Naive thymus-derived CD8-positive, alpha-beta T cell (primary cell): ENCODE data around the gene OR2F2. TPM values are rescaled to one million over a fixed set of nuclear protein-coding genes. Genes with fewer than 3 reads are reported as not detected.

Experiments
- ATAC-seq, 2 donors: fragments of 150-1000 bp; cut with Tn5 transposase in 1 of 2; sonication (Bioruptor Pico), chemical (Tn5 transposase) in 1 of 2; 1 replicate in 1 of 2; 2 replicates in 1 of 2; pipeline ENCODE4 v1.10.0; 2021; ENCODE audit warnings: mild to moderate bottlenecking in 2 of 2, moderate library complexity in 2 of 2
- POLR2A ChIA-PET: fragments of 350-600 bp; sonication (Branson Sonifier 250); formaldehyde crosslinking; loops from one replicate; lab custom pipeline; 2021; ENCODE audit warnings: antibody characterized with exemption; lab: Charles Lee
- DNase-seq, 10 donors: peaks; one replicate each; pipeline versions ENCODE4 v3.0.0 to v3.0.0-alpha.2; 2020 to 2022
- H3K27ac Mint-ChIP-seq, 10 donors: one replicate each; pipeline ENCODE4 v1.8.0; 2020 to 2022; ENCODE audit warnings: mild to moderate bottlenecking in 10 of 10, mixed read lengths in 10 of 10, moderate library complexity in 4 of 10, inconsistent platforms in 1 of 10
- H3K27me3 Mint-ChIP-seq, 5 donors: one replicate each; pipeline ENCODE4 v1.8.0; 2021 to 2022; ENCODE audit warnings: mixed read lengths in 5 of 5
- H3K36me3 Mint-ChIP-seq, 3 donors: one replicate each; pipeline ENCODE4 v1.8.0; 2020 to 2022; ENCODE audit warnings: mixed read lengths in 3 of 3, mild to moderate bottlenecking in 2 of 3, inconsistent platforms in 1 of 3
- H3K4me1 Mint-ChIP-seq, 4 donors: one replicate each; pipeline ENCODE4 v1.8.0; 2021 to 2022; ENCODE audit warnings: mixed read lengths in 4 of 4
- H3K4me3 Mint-ChIP-seq, 10 donors: one replicate each; pipeline ENCODE4 v1.8.0; 2020 to 2022; ENCODE audit warnings: mild to moderate bottlenecking in 10 of 10, mixed read lengths in 10 of 10, moderate library complexity in 6 of 10, inconsistent platforms in 1 of 10
- H3K9me3 Mint-ChIP-seq, 9 donors: one replicate each; pipeline ENCODE4 v1.8.0; 2020 to 2022; ENCODE audit warnings: mixed read lengths in 9 of 9, mild to moderate bottlenecking in 3 of 9, inconsistent platforms in 1 of 9, moderate library complexity in 1 of 9
- polyA plus RNA-seq, 3 donors: library from polyadenylated mRNA; unstranded; fragments of 300-500 nt; fragmentation: Illumina TruSeq; gene quantifications; one replicate each; pipeline ENCODE4 v1.2.3, GENCODE V29; 2021
- total RNA-seq, 8 experiments: library from RNA in 2 of 8; stranded (reverse) in 2 of 8; gene quantifications; one replicate each; pipeline ENCODE4 v1.2.3 and lab custom pipeline; 2021 to 2026

The OR2F2 gene
- total and polyA plus RNA-seq, 5 experiments from 2014 or later, result not detected

DNA sequence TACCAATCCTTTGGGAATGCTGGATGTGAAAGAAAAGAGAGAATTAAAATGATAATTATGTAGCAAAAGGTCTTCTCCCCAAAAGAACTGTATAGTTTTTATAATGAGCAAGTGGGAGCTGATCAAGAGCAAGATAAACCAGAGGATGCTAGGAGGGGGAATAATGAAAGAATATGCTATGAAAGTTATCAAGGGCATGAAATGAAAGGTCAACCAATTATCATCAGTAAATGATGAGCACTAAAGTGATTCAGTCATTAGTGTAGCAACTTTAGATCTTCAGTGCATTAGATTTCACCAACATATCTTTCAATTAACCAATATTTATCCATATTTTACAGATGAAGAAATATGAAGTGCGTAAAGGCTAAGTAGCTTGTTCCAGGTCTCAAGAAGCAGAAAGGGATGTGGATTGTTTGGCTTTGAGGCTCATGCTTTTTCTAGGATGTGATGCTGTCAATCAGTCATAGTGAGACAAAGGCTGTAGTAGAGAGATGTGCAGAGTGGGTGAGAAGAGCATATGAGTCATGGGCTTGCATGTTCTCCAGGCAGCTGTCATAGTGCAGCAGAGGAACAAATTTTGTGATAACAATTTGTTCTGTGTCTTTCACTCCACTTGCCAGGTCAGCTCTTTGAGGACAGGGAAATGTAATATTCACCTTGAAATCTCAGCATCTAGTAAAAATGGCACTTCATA is 5.7 kb upstream of the OR2F2 start:
- POLR2A ChIA-PET, result no interaction called here
- ATAC-seq (no peak), DNase-seq (no peak)
- Mint-ChIP-seq H3K9me3 (peaks cover 4 to 23% (median 10%) of the 10 kb centered on the region in 9 donors), H3K27ac (no peak overlapping the region), H3K4me1 (no peaks in the 10 kb centered on the region), H3K36me3 (peaks cover 2 to 11% (median 4%) of the 10 kb centered on the region in 3 donors), H3K4me3 (no peak overlapping the region), H3K27me3 (peaks cover 2 to 8% (median 3%) of the 10 kb centered on the region in 5 donors)

DNA sequence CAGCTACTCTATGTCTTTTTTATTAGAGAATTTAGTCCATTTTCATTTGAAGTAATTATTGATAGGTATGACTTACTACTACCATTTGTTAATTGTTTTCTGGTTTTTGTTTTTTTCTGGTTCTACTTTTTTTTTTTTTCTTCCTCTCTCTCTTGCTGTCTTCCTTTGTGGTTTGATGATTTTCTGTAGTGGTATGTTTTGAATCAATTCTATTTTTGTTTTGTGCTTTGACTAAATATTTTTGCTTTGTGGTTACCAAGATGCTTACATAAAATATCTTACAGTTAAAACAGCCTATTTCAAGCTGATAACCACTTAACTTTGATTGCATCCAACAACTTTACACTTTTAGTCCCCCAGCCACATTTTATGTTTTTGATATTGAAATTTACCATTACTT is 3.3 kb upstream of the OR2F2 start:
- peaks cover 2 to 11% (median 6%) of the 10 kb centered on the region in 3 donors for H3K36me3 Mint-ChIP-seq
- DNase-seq (no peak), ATAC-seq (no peak)
- peaks cover 4 to 29% (median 11%) of the 10 kb centered on the region in 9 donors for H3K9me3 Mint-ChIP-seq
- POLR2A ChIA-PET, result no interaction called here
- H3K27ac Mint-ChIP-seq, result no peak overlapping the region
- peaks cover 3 to 21% (median 13%) of the 10 kb centered on the region in 5 donors for H3K27me3 Mint-ChIP-seq
- no peaks in the 10 kb centered on the region for H3K4me1 Mint-ChIP-seq
- no peak overlapping the region for H3K4me3 Mint-ChIP-seq

DNA sequence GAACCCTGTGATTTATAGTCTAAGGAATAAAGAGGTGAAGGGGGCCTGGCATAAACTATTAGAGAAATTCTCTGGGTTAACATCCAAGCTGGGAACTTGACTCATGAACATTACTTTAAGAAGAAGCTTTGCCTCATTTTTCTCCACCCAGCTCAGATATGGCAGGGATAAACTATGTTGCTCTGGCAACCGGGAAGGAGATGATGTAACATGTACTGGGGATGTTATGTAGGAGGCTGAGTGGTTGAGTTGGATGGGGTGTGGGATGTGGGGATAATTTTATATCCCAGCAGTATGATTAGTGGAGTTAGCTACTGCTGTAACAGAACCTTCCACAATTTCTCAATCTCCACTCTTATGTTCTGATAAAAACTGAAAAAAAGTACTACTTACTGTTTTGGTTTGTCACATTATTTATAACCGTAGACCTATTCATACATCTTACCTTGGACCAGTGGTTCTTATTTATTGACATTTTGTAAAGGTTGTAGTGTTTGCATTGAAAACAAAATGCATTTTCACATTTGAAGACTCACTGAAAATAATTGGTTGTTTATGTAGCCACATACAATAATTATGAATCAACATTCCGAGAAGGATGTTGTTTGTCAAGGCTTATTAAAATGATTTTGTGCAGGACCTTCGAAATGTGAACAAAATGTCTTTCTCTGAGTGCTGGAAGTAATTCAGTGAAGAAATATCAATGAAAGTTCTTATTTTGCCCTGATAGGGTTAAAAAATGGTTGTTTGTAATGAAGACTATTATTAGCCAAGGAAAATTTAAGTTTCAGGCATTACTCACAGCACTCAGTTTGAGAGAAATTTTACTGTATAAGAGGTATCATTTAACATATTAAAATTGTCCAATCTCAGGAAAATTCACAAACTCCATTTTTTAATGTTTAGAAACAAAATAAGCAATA is 1.3 kb downstream of the OR2F2 start:
- no peaks in the 10 kb centered on the region for H3K4me1 Mint-ChIP-seq
- no peak overlapping the region for H3K4me3 Mint-ChIP-seq
- ATAC-seq (no peak), DNase-seq (no peak)
- no peak overlapping the region for H3K27ac Mint-ChIP-seq
- POLR2A ChIA-PET, result no interaction called here
- peaks cover 5 to 21% (median 13%) of the 10 kb centered on the region in 5 donors for H3K27me3 Mint-ChIP-seq
- peaks cover 2 to 11% (median 6%) of the 10 kb centered on the region in 3 donors for H3K36me3 Mint-ChIP-seq
- peaks cover 4 to 29% (median 11%) of the 10 kb centered on the region in 9 donors for H3K9me3 Mint-ChIP-seq

DNA sequence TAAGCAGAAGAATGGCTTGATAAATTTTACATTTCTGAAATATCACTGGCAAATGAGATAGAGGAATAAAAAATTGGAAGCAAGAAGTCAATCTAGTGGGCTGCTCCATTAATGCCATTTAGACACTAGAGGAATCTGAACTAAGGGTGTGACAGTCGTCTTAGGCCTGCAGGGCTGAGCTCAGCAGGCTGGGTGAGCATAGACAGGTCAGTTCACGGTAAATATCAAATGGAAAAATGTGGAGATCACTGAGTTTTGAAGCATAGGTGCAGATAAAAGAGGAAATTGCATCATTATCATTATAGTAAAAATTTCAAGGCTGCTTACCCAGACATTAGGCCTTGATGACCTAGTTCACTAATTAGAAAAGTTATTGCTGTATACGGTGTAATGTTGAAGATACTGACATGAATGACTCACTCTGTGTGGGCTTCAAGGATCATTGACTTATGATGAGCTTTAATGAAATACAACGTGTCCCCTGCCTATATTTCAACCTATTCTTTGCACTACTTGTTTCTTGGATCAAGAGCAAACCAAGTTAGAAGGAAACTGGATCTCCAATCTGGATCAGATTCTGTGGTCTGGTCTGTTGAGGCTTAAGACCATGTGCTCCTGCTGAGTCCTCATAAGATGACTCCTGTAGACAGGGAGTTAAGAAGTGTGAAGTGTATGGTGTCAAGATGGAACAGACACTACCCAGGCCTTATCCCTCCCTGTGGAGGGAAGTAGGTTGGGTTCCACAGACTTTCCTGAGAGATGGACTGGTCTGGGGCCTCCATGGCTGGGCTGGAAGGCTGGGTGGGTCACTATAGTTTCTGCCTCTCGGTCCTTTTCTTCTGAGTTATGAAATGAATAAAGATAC is 3.6 kb downstream of the OR2F2 start:
- no peak for ATAC-seq

DNA sequence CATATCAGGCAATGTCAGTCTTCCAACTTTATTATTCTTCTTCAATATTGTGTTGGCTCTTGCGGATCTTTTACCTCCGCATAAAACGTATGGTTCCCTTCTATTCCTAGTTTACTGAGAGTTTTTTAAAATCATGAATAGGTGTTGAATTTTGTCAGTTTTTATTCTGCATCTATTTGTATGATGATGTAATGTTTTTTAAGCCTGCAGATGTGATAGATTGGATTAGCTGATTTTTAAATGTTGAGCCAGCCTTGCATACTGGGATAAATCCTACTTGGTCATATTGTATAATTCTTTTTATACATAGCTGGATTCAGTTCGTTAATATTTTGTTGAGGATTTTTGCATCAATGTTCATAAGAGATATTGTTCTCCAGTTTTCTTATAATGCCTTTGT is 10.4 kb downstream of the OR2F2 start:
- no peak overlapping the region for H3K27ac Mint-ChIP-seq
- POLR2A ChIA-PET, result no interaction called here
- H3K9me3 Mint-ChIP-seq, result peaks cover 0 to 3% (median 0%) of the 10 kb centered on the region in 9 donors

More for the DNA sequence above, 3.6 kb downstream of the OR2F2 start:
- no peak for DNase-seq
- Mint-ChIP-seq H3K9me3 (peaks cover 0 to 12% (median 3%) of the 10 kb centered on the region in 9 donors), H3K36me3 (peaks cover 0 to 1% (median under 1%) of the 10 kb centered on the region in 3 donors), H3K4me3 (no peak overlapping the region), H3K4me1 (no peaks in the 10 kb centered on the region), H3K27me3 (peaks cover 2 to 18% (median 17%) of the 10 kb centered on the region in 5 donors), H3K27ac (no peak overlapping the region)
- POLR2A ChIA-PET, result no interaction called here

DNA sequence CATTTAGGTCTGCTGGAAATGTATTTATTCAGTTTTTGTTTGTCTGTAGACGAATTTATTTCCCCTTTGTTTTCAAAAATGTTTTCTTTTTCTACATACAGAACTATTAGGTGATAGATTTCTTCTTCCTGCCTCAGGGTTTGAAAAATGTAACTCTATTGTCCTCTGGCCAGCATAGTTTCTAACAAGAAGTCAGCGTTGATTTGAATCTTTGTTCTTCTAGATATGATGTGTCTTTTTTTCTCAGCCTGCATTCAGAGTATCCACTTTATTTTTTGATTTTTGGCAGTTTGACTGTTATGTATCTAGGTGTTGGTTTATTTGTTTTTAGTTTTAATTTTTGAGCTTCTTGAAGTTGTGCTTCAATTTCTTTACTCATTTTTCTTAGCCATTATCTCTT is 12.1 kb downstream of the OR2F2 start:
- Mint-ChIP-seq H3K27ac (no peak overlapping the region), H3K4me3 (no peak overlapping the region), H3K27me3 (peaks cover 18 to 44% (median 29%) of the 10 kb centered on the region in 5 donors), H3K9me3 (peaks cover 0 to 3% (median 0%) of the 10 kb centered on the region in 9 donors), H3K4me1 (no peaks in the 10 kb centered on the region), H3K36me3 (peaks cover 0 to 8% (median 2%) of the 10 kb centered on the region in 3 donors)
- POLR2A ChIA-PET, result no interaction called here
- no peak for ATAC-seq
- DNase-seq, result no peak

More for the DNA sequence above, 10.4 kb downstream of the OR2F2 start:
- H3K36me3 Mint-ChIP-seq, result peaks cover 0 to 8% (median 2%) of the 10 kb centered on the region in 3 donors
- H3K4me3 Mint-ChIP-seq, result no peak overlapping the region
- ATAC-seq, result no peak
- peaks cover 15 to 43% (median 32%) of the 10 kb centered on the region in 5 donors for H3K27me3 Mint-ChIP-seq
- H3K4me1 Mint-ChIP-seq, result no peaks in the 10 kb centered on the region
- no peak for DNase-seq

DNA sequence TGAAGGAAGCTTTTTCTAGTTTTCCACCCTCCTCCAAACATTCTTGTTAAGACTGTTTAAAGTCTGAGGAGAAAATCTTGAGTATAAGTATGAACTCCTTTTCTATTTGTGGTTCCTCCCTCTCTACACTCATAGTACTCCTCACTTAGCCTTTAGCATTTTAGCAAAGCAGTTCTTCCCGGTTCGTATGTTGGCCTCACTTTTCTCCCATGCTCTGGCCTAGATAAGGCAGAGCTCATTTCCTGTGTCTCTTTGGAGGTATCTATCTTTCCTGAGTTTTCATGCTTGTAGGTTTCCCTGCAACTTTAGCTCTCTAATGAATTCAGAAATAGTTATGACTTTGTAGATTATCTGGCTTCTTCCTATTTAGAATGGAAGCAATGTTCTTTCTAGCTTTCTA is 13.7 kb downstream of the OR2F2 start:
- Mint-ChIP-seq H3K36me3 (peaks cover 0 to 8% (median 2%) of the 10 kb centered on the region in 3 donors), H3K9me3 (peaks cover 0 to 3% (median 0%) of the 10 kb centered on the region in 9 donors), H3K27ac (no peak overlapping the region), H3K4me3 (no peak overlapping the region), H3K4me1 (no peaks in the 10 kb centered on the region), H3K27me3 (peaks cover 21 to 54% (median 32%) of the 10 kb centered on the region in 5 donors)
- ATAC-seq, result no peak
- POLR2A ChIA-PET, result no interaction called here
- no peak for DNase-seq

DNA sequence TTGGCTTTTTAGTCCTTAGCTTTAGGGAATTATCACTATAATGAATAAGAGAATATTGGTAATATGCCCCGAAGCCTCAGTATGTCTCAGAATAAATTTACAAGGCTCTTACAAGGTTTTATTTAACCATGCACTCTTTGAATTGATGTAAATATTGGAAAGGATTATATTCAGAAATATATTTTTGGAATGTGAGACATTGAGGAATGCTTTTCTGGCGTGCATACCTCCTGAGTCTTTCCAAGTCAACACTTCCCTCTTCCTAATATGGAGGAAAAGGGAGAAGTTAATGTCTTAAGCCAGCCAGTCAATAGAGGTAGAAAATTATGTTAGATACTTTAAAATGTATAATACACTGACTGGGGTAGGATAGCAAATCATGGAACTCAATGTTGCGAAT is 18.4 kb downstream of the OR2F2 start:
- H3K27ac Mint-ChIP-seq, result no peak overlapping the region
- POLR2A ChIA-PET, result no interaction called here
- no peak for DNase-seq
- peaks cover 18 to 68% (median 27%) of the 10 kb centered on the region in 5 donors for H3K27me3 Mint-ChIP-seq
- H3K36me3 Mint-ChIP-seq, result peaks cover 0 to 8% (median 2%) of the 10 kb centered on the region in 3 donors
- ATAC-seq, result no peak
- H3K9me3 Mint-ChIP-seq, result peaks cover 0 to 3% (median 0%) of the 10 kb centered on the region in 9 donors
- no peak overlapping the region for H3K4me3 Mint-ChIP-seq
- no peaks in the 10 kb centered on the region for H3K4me1 Mint-ChIP-seq

DNA sequence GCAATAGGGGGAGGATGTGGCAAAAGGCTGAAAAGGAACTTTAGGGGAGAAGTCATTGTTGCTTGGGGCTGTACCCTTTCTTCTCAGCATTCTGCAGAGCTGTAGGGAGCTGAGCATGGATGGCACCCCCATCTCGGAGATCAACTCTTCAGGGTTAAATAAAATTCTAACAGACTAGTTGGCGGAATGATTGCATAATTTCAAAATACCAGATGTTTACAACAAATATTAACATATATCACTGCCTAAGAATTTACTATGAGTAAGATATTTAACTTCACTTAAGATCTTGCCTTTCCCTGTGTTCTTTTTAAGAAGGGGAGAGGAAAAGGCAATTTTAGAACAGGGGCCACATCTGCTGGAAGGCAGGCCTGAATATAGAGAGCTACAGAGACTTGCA is 19.1 kb downstream of the OR2F2 start:
- no peaks in the 10 kb centered on the region for H3K4me1 Mint-ChIP-seq
- no peak overlapping the region for H3K4me3 Mint-ChIP-seq
- peaks cover 0 to 3% (median 2%) of the 10 kb centered on the region in 3 donors for H3K36me3 Mint-ChIP-seq
- POLR2A ChIA-PET, result no interaction called here
- peaks cover 17 to 66% (median 22%) of the 10 kb centered on the region in 5 donors for H3K27me3 Mint-ChIP-seq
- DNase-seq, result no peak
- H3K9me3 Mint-ChIP-seq, result peaks cover 0 to 3% (median 0%) of the 10 kb centered on the region in 9 donors
- no peak for ATAC-seq
- H3K27ac Mint-ChIP-seq, result no peak overlapping the region

DNA sequence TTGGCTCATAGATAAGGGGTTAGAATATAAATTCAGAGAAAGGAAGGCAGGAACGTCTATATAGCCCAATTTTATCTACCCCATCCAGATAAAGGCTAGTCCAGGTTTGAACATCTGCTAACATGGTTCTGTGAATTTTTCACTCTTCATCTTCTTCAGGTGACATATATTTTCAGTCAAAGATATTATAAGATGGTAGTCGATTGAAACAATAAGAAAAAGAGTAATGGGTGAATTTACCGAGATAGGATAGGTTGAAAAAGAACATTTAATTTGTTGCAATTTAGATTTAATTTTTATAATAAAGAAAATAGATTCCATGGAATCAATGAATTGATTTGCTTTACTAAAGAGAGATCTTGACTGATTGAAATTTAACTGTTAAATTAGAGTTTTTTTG is 19.5 kb downstream of the OR2F2 start, which contains the start of gene OR2F1:
TSS of gene OR2F1 (plus strand) at position 301 of the 400 bp plus-strand sequence. CDS start 5,127 bp downstream, outside the sequence.
- ATAC-seq (no peak), DNase-seq (no peak)
- no peaks in the 10 kb centered on the region for H3K4me1 Mint-ChIP-seq
- no peaks in the 10 kb centered on the region for H3K9me3 Mint-ChIP-seq
- POLR2A ChIA-PET, result no interaction called here
- H3K27me3 Mint-ChIP-seq, result peaks cover 14 to 66% (median 19%) of the 10 kb centered on the region in 5 donors
- no peak within 1 kb of the TSS for H3K27ac Mint-ChIP-seq
- H3K4me3 Mint-ChIP-seq, result no peak within 1 kb of the TSS
- no peaks in the 10 kb centered on the region for H3K36me3 Mint-ChIP-seq

DNA sequence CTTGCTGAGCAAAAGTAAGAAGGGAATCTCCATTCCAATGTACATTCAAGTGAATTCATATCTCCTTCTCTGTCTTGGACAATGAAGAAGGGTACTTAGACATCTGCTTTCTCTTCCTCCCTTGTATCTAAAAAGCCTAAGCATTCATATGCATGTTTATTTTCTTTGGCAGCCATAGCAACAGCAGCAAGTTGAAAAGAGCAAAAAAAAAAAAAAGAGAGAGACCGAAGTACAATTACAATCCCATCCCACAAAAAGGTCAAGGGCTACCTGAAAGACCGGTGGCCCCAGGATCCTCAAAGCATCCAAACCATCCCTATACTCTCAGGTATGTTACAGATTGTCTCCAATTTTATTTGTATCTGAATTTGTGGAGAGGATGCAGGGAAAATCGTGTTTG is 23.7 kb downstream of the OR2F2 start:
- Mint-ChIP-seq H3K27ac (no peak overlapping the region), H3K36me3 (no peaks in the 10 kb centered on the region), H3K4me1 (no peaks in the 10 kb centered on the region), H3K9me3 (no peaks in the 10 kb centered on the region), H3K4me3 (no peak overlapping the region), H3K27me3 (peaks cover 17 to 69% (median 20%) of the 10 kb centered on the region in 5 donors)
- ATAC-seq, result no peak
- POLR2A ChIA-PET, result no interaction called here
- DNase-seq, result no peak
